Breast epithelium (tissue), 3 donors: ENCODE data around the gene MID1IP1.

Source experiments
- CTCF ChIP-seq, 3 donors: fragments of 450-650 bp; IDR thresholded peaks; one replicate each; pipeline ENCODE4 v1.5.1; 2016 to 2017; ENCODE audit warnings: antibody characterized with exemption in 3 of 3, mild to moderate bottlenecking in 3 of 3, moderate library complexity in 3 of 3
- POLR2A ChIP-seq: fragments of 450-650 bp; IDR thresholded peaks from one replicate; pipeline ENCODE4 v1.6.1; 2016; ENCODE audit warnings: antibody characterized with exemption, mild to moderate bottlenecking, moderate library complexity

- TF ChIP-seq CTCF (IDR thresholded peaks at IDR 0.05) (no peak), POLR2A (no peak)
These were observed 2.0 kb downstream of the MID1IP1 start for GRCh38 chrX:38803243-38803587.
